ENCODE results near the gene CALD1.
A peak's percentile ranks its signal among the peaks of the same experiment; 100 is the strongest.

The CALD1 gene

DNA sequence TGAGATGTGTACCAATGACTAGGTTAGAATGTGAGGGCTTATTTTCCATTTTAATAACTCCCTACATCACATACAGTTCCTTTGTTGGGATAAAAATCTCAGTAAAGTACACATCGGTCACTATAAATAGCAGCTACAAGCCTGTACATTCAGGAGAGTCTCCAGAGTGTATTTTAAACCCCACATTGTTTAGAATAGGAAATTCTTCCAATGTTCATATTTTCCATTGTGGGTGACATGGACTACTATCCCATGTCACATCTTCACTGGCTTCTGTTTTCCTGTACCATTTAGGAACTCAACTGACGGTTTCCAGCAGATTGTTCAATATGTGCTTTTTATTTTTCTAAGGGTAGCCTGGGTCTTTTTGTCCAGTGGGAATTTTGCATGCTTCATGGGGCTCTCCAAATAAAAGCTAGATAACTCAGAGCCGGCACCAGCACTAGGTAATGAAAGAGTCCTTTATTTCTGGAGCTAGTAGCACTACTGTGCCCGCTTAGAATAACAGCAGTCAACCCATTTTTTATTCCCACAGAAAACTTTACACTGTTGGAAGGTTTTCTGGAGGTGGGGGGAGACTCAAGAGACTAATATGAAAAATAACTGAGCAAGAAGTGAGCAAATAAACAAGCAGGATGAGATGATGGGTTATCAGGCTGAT lies 100.5 kb downstream of the CALD1 start:
- no peak for TF ChIP-seq Cebpa-rat (IDR thresholded peaks at IDR 0.05)
- no peak overlapping the region for H3K4me3 ChIP-seq
- peaks cover under 1% of the 10 kb centered on the region; the same call in 1 of the 2 replicates for H3K4me1 ChIP-seq
- no peak overlapping the region for H3K4me2 ChIP-seq
- H3K36me3 ChIP-seq = peaks cover 42% of the 10 kb centered on the region; the same call in 1 of the 2 replicates
- no peak overlapping the region for H3K27ac ChIP-seq
- H3K9me3 ChIP-seq = peaks cover 8% of the 10 kb centered on the region
- H3K9ac ChIP-seq = no peak overlapping the region
- H3K27me3 ChIP-seq = no peaks in the 10 kb centered on the region
- no peaks in the 10 kb centered on the region for H4K20me1 ChIP-seq

DNA sequence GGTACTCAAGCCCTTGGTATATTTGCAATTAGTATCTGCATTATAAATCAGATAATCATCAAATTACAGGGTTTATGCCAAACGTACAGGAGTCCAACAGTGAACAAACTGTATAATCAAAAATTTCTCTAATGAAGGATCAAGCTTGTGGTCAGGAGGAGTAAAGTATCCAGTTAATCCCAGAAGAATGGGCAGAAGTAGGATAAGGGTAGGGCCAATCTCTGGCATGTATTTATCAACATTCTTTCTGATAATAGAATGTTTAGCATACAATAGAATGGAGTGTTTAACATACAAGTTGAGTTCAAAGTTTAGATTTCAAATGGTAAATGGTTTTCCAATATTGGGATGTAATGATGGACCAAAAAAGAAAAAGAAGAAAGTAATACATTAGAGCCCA lies 103.0 kb downstream of the CALD1 start:
- no peaks in the 10 kb centered on the region for H3K27me3 ChIP-seq
- no peak overlapping the region for H3K9ac ChIP-seq
- no peak overlapping the region for H3K4me3 ChIP-seq
- H3K36me3 ChIP-seq = peaks cover 34% of the 10 kb centered on the region
- H3K4me1 ChIP-seq = peaks cover 14% of the 10 kb centered on the region
- no peak overlapping the region for H3K4me2 ChIP-seq
- H3K9me3 ChIP-seq = no peaks in the 10 kb centered on the region
- TF ChIP-seq Cebpa-rat (IDR thresholded peaks at IDR 0.05) = no peak
- H3K27ac ChIP-seq = no peak overlapping the region
- no peaks in the 10 kb centered on the region for H4K20me1 ChIP-seq

DNA sequence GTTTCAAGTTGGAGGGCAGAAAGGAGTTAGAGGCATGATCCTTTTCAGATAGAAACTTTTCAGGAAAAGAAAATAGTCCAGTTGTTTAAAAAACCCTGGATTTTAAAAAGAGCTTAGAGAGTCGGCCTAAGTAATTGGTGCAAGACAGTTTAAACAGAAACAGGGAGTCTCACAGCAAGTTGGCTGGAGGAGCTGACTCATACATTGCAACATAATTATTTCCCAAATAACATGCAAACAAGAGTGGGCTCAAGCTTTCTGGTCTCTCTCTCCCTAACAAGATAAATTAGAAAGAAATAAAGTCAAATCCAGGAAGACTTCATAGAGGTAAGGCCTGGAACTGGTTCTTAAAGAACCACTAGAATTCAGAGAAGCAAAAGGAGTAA lies 106.5 kb downstream of the CALD1 start:
- Histone ChIP-seq H3K36me3 (peaks cover 49% of the 10 kb centered on the region), H3K4me1 (peaks cover 20% of the 10 kb centered on the region), H3K9ac (no peak overlapping the region), H3K4me3 (no peak overlapping the region), H3K4me2 (peak overlapping the region; percentile 19; the same call in 1 of the 2 replicates), H3K27ac (peak overlapping the region; percentile 10; the same call in 1 of the 2 replicates), H4K20me1 (no peaks in the 10 kb centered on the region), H3K9me3 (0 out of 2 replicates have a peak, but pooled peaks cover 5% of the 10 kb centered on the region), H3K27me3 (no peaks in the 10 kb centered on the region)
- TF ChIP-seq Cebpa-rat (IDR thresholded peaks at IDR 0.05) = no peak

DNA sequence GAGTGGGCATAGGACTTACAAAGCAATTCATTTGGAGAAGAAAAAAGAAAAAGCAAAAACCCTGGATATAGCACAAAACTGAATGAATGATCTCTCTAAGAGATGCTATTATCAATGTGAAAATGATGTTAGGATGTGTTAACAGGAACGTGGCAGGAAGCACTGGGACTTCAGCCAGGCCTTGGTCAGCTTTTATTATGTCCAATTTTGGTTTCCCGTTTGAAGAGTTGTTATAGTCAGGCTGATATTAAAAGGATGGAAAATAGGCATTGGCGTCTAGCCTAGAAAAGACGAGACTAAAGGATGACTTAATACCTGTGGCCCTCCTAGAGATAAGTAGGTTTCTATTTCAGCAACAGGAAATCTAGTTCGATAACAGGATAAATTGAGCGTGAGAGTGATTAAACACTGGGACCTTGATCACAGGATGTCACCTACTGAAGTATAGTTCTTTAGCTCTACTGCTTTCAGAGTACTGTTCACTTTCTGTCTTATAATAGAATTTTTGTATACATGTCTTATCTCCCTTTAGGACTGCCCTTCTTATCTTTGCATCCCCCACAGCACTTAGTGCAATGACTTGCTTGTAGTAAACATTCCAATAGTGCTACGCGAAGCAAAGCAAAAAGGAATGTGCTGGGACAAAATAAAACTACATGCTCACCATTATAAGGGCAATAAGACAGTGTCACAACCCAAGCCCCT lies 107.1 kb downstream of the CALD1 start:
- Histone ChIP-seq H3K9me3 (0 out of 2 replicates have a peak, but pooled peaks cover 5% of the 10 kb centered on the region), H3K4me3 (no peak overlapping the region), H3K4me1 (peaks cover 22% of the 10 kb centered on the region), H3K27me3 (no peaks in the 10 kb centered on the region), H3K4me2 (peak overlapping the region; percentile 19; the same call in 1 of the 2 replicates), H3K27ac (peak overlapping the region; percentile 10; the same call in 1 of the 2 replicates), H4K20me1 (no peaks in the 10 kb centered on the region), H3K9ac (no peak overlapping the region), H3K36me3 (peaks cover 53% of the 10 kb centered on the region)
- no peak for TF ChIP-seq Cebpa-rat (IDR thresholded peaks at IDR 0.05)

DNA sequence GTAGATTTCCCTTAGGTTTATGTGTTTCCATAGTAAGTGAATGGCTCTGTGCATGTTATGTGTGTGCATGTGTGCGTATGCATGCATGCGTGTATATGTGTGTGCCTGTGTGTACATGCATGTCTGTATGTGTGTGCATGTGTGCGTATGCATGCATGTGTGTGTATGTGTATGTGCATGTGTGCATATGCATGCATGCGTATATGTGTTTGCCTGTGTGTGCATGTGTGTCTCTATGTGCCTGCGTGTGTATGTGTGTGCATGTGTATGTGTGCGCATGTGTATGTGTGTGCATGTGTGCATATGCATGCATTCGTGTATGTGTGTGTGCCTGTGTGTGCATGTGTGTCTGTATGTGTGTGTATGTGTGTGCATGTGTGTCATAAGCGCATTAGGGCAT lies 108.1 kb downstream of the CALD1 start:
- Histone ChIP-seq H3K4me3 (no peak overlapping the region), H3K27ac (no peak overlapping the region), H3K36me3 (peaks cover 62% of the 10 kb centered on the region), H4K20me1 (no peaks in the 10 kb centered on the region), H3K4me1 (peaks cover 22% of the 10 kb centered on the region), H3K4me2 (no peak overlapping the region), H3K9ac (no peak overlapping the region), H3K27me3 (no peaks in the 10 kb centered on the region), H3K9me3 (0 out of 2 replicates have a peak, but pooled peaks cover 5% of the 10 kb centered on the region)
- no peak for TF ChIP-seq Cebpa-rat (IDR thresholded peaks at IDR 0.05)

DNA sequence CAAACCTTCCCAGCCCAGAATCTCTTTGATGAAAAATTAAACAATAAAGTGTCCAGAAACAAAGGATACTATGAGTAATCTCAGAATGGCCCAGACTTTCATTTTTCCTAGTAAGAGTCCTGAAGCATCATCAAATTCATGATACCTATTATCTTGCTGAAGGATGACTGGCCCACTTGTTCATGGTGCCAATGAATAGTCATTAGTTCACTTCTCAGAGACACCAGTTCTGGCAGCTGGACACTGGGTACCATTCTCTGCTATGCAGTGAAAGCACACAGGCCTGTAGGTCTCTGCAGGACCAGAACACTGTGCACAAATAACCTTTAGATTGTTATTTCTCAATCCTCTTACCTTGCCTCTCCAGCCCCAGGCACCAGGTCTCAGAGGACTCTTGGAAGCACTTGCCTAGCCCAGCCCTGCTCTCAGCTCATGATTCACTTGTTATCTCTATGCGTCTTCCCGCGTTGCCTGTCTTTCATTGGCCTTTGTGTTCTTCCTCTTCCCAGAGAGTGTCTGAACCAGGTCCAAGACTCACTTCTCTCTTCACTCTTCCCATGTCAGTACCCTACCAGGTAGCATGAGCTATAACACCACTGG lies 108.8 kb downstream of the CALD1 start:
- Histone ChIP-seq H3K4me3 (no peak overlapping the region), H3K4me1 (peaks cover 22% of the 10 kb centered on the region), H3K27me3 (no peaks in the 10 kb centered on the region), H4K20me1 (no peaks in the 10 kb centered on the region), H3K36me3 (peaks cover 70% of the 10 kb centered on the region), H3K9me3 (peaks cover 12% of the 10 kb centered on the region; the same call in 1 of the 2 replicates), H3K9ac (no peak overlapping the region), H3K27ac (no peak overlapping the region), H3K4me2 (no peak overlapping the region)
- TF ChIP-seq Cebpa-rat (IDR thresholded peaks at IDR 0.05) = no peak

DNA sequence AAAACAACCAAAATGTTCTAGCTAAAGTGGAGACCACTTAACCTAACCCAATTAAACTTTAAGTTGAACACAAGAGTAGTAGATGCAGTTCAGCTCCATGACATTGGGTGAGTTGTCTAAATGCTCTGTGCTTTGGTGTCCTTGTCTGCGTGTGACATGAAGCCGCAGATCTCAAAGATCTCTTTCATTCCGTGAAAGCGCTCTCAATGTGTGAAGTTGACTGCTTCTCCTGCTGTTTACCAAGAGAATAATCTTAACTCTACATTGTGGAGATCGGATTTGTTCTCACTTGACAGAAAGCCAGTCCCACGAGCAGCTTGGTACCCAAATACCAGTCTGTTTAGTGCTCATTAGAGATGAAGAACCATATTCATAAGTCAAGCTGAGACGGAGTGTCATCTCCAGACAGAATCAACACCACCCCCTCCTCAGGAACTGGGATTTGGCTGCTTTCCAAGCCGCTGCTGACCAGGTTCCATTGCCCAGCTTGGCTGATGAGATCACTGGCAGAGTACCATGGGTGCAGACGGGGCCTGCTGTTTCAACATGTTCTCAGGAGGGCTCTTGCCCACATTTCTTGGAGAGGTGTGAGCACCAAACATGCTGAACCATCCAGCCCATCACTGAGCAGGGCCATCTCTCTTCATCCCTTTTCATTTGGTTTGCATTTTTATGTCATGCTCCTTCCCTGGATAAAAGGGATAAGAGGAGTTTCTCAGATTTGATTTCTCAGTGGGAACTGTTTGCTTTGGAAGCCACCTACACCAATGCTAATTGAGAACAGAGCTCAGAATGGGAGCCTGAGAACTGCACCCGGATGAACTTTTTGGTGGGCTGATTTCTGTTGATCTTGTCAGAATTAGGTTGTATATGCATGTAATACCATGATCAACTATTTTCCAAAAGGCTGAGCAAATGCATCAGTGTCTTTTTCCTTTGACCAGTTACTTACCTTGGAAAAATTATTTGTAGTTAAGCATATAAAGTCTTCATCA lies 111.1 kb downstream of the CALD1 start:
- no peak for TF ChIP-seq Cebpa-rat (IDR thresholded peaks at IDR 0.05)
- Histone ChIP-seq H3K4me2 (peak overlapping the region; percentile 76), H3K4me1 (peaks cover 32% of the 10 kb centered on the region), H3K36me3 (peaks cover 83% of the 10 kb centered on the region), H4K20me1 (no peaks in the 10 kb centered on the region), H3K27ac (peak overlapping the region; percentile 84), H3K4me3 (peak overlapping the region; percentile 72), H3K9ac (no peak overlapping the region), H3K27me3 (no peaks in the 10 kb centered on the region), H3K9me3 (peaks cover 32% of the 10 kb centered on the region)

DNA sequence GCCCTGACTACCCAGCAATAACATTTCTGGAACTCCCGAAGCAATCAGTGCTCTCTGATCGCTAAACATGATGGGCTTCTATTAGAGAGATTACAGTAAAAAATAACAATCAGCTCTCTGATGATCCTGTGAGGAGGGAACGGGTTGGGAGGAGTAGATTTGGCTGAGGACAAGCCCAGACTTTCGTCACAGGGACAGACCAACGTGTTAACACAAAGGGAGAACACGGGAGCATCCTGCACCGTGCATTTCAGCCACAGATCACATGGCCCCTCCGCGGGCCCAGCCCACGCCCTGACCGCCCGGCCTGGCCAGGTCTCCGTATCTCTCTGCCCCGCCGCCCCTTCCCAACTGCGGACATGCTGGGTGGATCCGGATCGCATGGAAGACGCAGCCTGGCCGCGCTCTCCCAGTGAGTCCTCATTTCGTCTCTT lies 111.8 kb downstream of the CALD1 start:
- peak overlapping the region; percentile 72 for H3K4me3 ChIP-seq
- H3K4me2 ChIP-seq = peak overlapping the region; percentile 76
- peaks cover 90% of the 10 kb centered on the region for H3K36me3 ChIP-seq
- no peaks in the 10 kb centered on the region for H4K20me1 ChIP-seq
- no peak for TF ChIP-seq Cebpa-rat (IDR thresholded peaks at IDR 0.05)
- peaks cover 26% of the 10 kb centered on the region for H3K4me1 ChIP-seq
- H3K9ac ChIP-seq = peak overlapping the region; percentile 84
- H3K9me3 ChIP-seq = peaks cover 39% of the 10 kb centered on the region
- peak overlapping the region; percentile 84 for H3K27ac ChIP-seq
- no peaks in the 10 kb centered on the region for H3K27me3 ChIP-seq
